ENCODE data around the gene TNFSF15. TPM values are rescaled to one million over a fixed set of nuclear protein-coding genes. Genes with fewer than 3 reads are reported as not detected.

The TNFSF15 gene
- total and polyA plus RNA-seq, 2 experiments from 2014 or later: under 0.01 TPM; not detected in 1

DNA sequence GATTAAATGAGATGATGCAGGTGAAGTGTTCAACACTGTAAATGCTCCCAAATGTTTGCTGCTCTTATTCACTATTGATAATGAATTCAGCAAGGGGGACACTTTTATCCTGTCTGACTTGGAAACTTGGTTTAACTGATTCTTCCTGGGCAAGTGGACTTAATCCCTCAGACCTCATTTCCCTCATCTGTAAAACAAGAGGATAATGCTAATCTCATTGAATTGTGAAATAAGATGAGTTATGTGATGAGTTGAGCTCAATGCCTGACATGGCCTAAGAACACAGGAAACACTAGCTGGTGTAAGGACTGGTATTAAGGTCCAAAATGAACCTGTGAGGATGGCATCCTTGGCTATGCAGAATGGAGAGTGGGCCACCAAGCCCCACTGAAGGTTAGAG, 23.3 kb downstream of the TNFSF15 start:
- in situ Hi-C loops (cut with MboI): no loop called here
- DNase-seq: no peak
- no peak overlapping the region for H3K4me2 ChIP-seq (ENCODE audit: unreplicated experiment)
- peaks cover 11% of the 10 kb centered on the region for H3K4me1 ChIP-seq (ENCODE audit: insufficient read depth)
- TF ChIP-seq EZH2phosphoT487 (IDR thresholded peaks at IDR 0.05; ENCODE audit: insufficient read depth, low read depth) (no peak), EZH2 (IDR thresholded peaks at IDR 0.05; ENCODE audit: insufficient read depth, poor library complexity, severe bottlenecking) (no peak)
- no peaks in the 10 kb centered on the region for H3K9me2 ChIP-seq (ENCODE audit: insufficient read depth)
- H3F3A ChIP-seq (ENCODE audit: insufficient read depth): no peaks in the 10 kb centered on the region
- H3K27me3 ChIP-seq (replicated peaks; ENCODE audit: insufficient read depth): peaks cover 13% of the 10 kb centered on the region
- no peaks in the 10 kb centered on the region for H4K20me1 ChIP-seq (ENCODE audit: insufficient read depth)
- H3K79me2 ChIP-seq (ENCODE audit: insufficient read depth): no peaks in the 10 kb centered on the region
- no peak overlapping the region for H3K27ac ChIP-seq
- H3K9ac ChIP-seq: no peak overlapping the region
- no peaks in the 10 kb centered on the region for H3K9me3 ChIP-seq (ENCODE audit: low read depth)
- no peaks in the 10 kb centered on the region for H3K36me3 ChIP-seq (ENCODE audit: low read depth)
- H2AFZ ChIP-seq: no peak overlapping the region
- H3K4me3 ChIP-seq: no peak overlapping the region

- in situ Hi-C loops (cut with MboI): no loop called here
- no peak overlapping the region for H3K9ac ChIP-seq
Observed at GRCh38 chr9:114779352-114779845, 26.4 kb downstream of the TNFSF15 start.

GRCh38 chr9:114777821-114778609, 27.8 kb downstream of the TNFSF15 start:
- H3K4me3 ChIP-seq: no peak overlapping the region
- H3K9me2 ChIP-seq (ENCODE audit: insufficient read depth): no peaks in the 10 kb centered on the region
- no peaks in the 10 kb centered on the region for H3F3A ChIP-seq (ENCODE audit: insufficient read depth)
- H2AFZ ChIP-seq: no peak overlapping the region
- H3K9ac ChIP-seq: no peak overlapping the region
- H3K36me3 ChIP-seq (ENCODE audit: low read depth): no peaks in the 10 kb centered on the region
- H3K27me3 ChIP-seq (replicated peaks; ENCODE audit: insufficient read depth): 0 out of 2 replicates have a peak, but pooled peaks cover 6% of the 10 kb centered on the region
- DNase-seq: peak; percentile 28
- no peaks in the 10 kb centered on the region for H4K20me1 ChIP-seq (ENCODE audit: insufficient read depth)
- no peaks in the 10 kb centered on the region for H3K79me2 ChIP-seq (ENCODE audit: insufficient read depth)
- 53 to 54% methylated on average over 6 of the region's 6 CpGs for WGBS, 2 experiments (ENCODE audit: low coverage in 1 of 2, low lambda C conversion rate in 2 of 2, missing lambda C conversion rate in 2 of 2)
- peaks cover 11% of the 10 kb centered on the region for H3K4me1 ChIP-seq (ENCODE audit: insufficient read depth)
- in situ Hi-C loops (cut with MboI): no loop called here
- H3K4me2 ChIP-seq (ENCODE audit: unreplicated experiment): no peak overlapping the region
- TF ChIP-seq EZH2phosphoT487 (IDR thresholded peaks at IDR 0.05; ENCODE audit: insufficient read depth, low read depth): no peak
- no peak for TF ChIP-seq EZH2 (IDR thresholded peaks at IDR 0.05; ENCODE audit: insufficient read depth, poor library complexity, severe bottlenecking)
- H3K27ac ChIP-seq: no peak overlapping the region
- H3K9me3 ChIP-seq (ENCODE audit: low read depth): no peaks in the 10 kb centered on the region

More at GRCh38 chr9:114779352-114779845, 26.4 kb downstream of the TNFSF15 start:
- Histone ChIP-seq H3K27me3 (replicated peaks; ENCODE audit: insufficient read depth) (0 out of 2 replicates have a peak, but pooled peaks cover 7% of the 10 kb centered on the region), H3K4me3 (no peak overlapping the region), H3K27ac (no peak overlapping the region), H3F3A (ENCODE audit: insufficient read depth) (no peaks in the 10 kb centered on the region), H3K9me2 (ENCODE audit: insufficient read depth) (no peaks in the 10 kb centered on the region), H3K36me3 (ENCODE audit: low read depth) (no peaks in the 10 kb centered on the region), H3K9me3 (ENCODE audit: low read depth) (no peaks in the 10 kb centered on the region), H2AFZ (no peak overlapping the region), H3K79me2 (ENCODE audit: insufficient read depth) (no peaks in the 10 kb centered on the region), H3K4me2 (ENCODE audit: unreplicated experiment) (no peak overlapping the region), H4K20me1 (ENCODE audit: insufficient read depth) (no peaks in the 10 kb centered on the region), H3K4me1 (ENCODE audit: insufficient read depth) (peaks cover 11% of the 10 kb centered on the region)
- TF ChIP-seq EZH2 (IDR thresholded peaks at IDR 0.05; ENCODE audit: insufficient read depth, poor library complexity, severe bottlenecking): no peak
- TF ChIP-seq EZH2phosphoT487 (IDR thresholded peaks at IDR 0.05; ENCODE audit: insufficient read depth, low read depth): no peak
- 8 to 16% methylated on average over 4 of the region's 4 CpGs for WGBS, 2 experiments (ENCODE audit: low coverage in 1 of 2, low lambda C conversion rate in 2 of 2, missing lambda C conversion rate in 2 of 2)
- peak; percentile 50 for DNase-seq

DNA sequence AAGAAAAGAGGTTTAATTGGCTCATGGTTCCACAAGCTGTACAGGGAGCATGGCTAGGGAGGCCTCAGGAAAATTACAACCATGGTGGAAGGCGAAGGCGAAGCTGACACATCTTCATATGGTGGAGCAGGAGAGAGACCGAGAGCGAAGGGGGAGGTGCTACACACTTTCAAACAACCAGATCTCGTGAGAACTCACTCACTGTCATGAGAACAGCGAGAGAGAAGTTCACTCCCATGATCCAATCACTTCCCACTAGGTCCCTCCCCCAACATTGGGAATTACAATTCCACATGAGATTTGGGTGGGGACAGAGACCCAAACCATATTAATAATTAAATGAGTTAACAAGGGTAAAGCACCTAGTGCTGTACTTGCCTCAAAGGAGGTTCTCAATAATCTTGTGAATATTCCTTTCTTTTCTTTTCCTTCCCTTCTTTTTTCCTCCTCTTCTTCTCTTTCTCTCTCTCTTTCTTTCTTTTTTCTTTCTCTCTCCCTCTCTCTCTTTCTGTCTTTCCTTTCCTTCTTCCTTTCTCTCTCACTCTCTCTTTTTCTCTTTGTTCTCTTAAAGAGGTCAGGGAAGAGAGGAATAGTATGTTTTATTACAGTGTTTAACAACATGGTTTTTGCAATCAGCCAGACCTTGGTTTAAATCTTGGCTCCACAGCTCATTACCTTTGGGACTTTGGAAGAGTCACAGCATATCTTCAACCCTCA, 29.0 kb downstream of the TNFSF15 start:
- 83 to 86% methylated on average over 6 of the region's 6 CpGs for WGBS, 2 experiments (ENCODE audit: low coverage in 1 of 2, low lambda C conversion rate in 2 of 2, missing lambda C conversion rate in 2 of 2)
- 0 out of 2 replicates have a peak, but pooled peaks cover 6% of the 10 kb centered on the region for H3K27me3 ChIP-seq (replicated peaks; ENCODE audit: insufficient read depth)
- H3K9me2 ChIP-seq (ENCODE audit: insufficient read depth): no peaks in the 10 kb centered on the region
- no peaks in the 10 kb centered on the region for H4K20me1 ChIP-seq (ENCODE audit: insufficient read depth)
- H3K36me3 ChIP-seq (ENCODE audit: low read depth): no peaks in the 10 kb centered on the region
- no peak overlapping the region for H3K9ac ChIP-seq
- in situ Hi-C loops (cut with MboI): no loop called here
- no peak overlapping the region for H3K27ac ChIP-seq
- no peak overlapping the region for H2AFZ ChIP-seq
- H3K4me3 ChIP-seq: no peak overlapping the region
- no peaks in the 10 kb centered on the region for H3F3A ChIP-seq (ENCODE audit: insufficient read depth)
- H3K79me2 ChIP-seq (ENCODE audit: insufficient read depth): no peaks in the 10 kb centered on the region
- no peak overlapping the region for H3K4me2 ChIP-seq (ENCODE audit: unreplicated experiment)
- no peak for DNase-seq
- H3K4me1 ChIP-seq (ENCODE audit: insufficient read depth): peaks cover 11% of the 10 kb centered on the region
- no peak for TF ChIP-seq EZH2 (IDR thresholded peaks at IDR 0.05; ENCODE audit: insufficient read depth, poor library complexity, severe bottlenecking)
- TF ChIP-seq EZH2phosphoT487 (IDR thresholded peaks at IDR 0.05; ENCODE audit: insufficient read depth, low read depth): no peak
- H3K9me3 ChIP-seq (ENCODE audit: low read depth): no peaks in the 10 kb centered on the region

All from GM23248 (cell line).